IMR-90 (cell line): ENCODE results near the gene TM4SF1. TPM values are rescaled to one million over a fixed set of nuclear protein-coding genes. Genes with fewer than 3 reads are reported as not detected.

Experiments used
- ATAC-seq: fragments of 200-7000 bp; cut with Tn5 transposase; 2 replicates; pipeline ENCODE4 v1.9.1; 2020; ENCODE audit warnings: low read depth, mild to moderate bottlenecking, moderate library complexity
- BruUV-seq: library from RNA; stranded (reverse); fragments of 400-500 nt; replicated peaks from 2 replicates; lab custom pipeline; 2021; lab: Mats Ljungman, UMichigan
- CTCF ChIA-PET: fragments of 300-600 bp; formaldehyde crosslinking; extraction: SDS; loops from one replicate; lab custom pipeline; 2021; ENCODE audit warnings: antibody characterized with exemption; lab: Yijun Ruan, JAX
- POLR2A ChIA-PET: fragments of 300-600 bp; sonication (Branson Sonifier 250); formaldehyde crosslinking; loops from one replicate; lab custom pipeline; 2022; ENCODE audit warnings: antibody characterized with exemption; ENCODE audit not compliant: unreplicated experiment; lab: Charles Lee
- DNase-seq: peaks from one replicate; pipeline ENCODE4 v3.0.0; 2013
- H2AFZ ChIP-seq: replicated peaks from 2 replicates; pipeline ENCODE3; 2013; ENCODE audit warnings: low read length, mild to moderate bottlenecking; ENCODE audit not compliant: poor library complexity
- H2AK5ac ChIP-seq: 2 replicates; pipeline ENCODE4 v1.6.1; 2013; ENCODE audit warnings: low read depth, low read length, inconsistent platforms
- H2AK9ac ChIP-seq: replicated peaks from 2 replicates; pipeline ENCODE3; 2013; ENCODE audit warnings: mild to moderate bottlenecking, low read depth, low read length, moderate library complexity; ENCODE audit not compliant: poor library complexity
- H2BK120ac ChIP-seq: 2 replicates; pipeline ENCODE4 v1.6.1; 2013; ENCODE audit warnings: low read depth, low read length, inconsistent platforms
- H2BK15ac ChIP-seq: 3 replicates; pipeline ENCODE4 v1.6.1; 2013; ENCODE audit warnings: low read depth, low read length, inconsistent platforms
- H2BK20ac ChIP-seq: 2 replicates; pipeline ENCODE4 v1.6.1; 2013; ENCODE audit warnings: low read depth, mild to moderate bottlenecking, inconsistent platforms, low read length, moderate library complexity
- H2BK5ac ChIP-seq: 2 replicates; pipeline ENCODE4 v1.6.1; 2013; ENCODE audit warnings: mild to moderate bottlenecking, low read depth, low read length, inconsistent platforms; ENCODE audit not compliant: poor library complexity, severe bottlenecking
- H3K14ac ChIP-seq: replicated peaks from 2 replicates; pipeline ENCODE4 v1.6.1; 2013; ENCODE audit warnings: low read depth, low read length, inconsistent platforms
- H3K18ac ChIP-seq: 2 replicates; pipeline ENCODE4 v1.6.1; 2013; ENCODE audit warnings: low read depth, low read length, control low read depth
- H3K23ac ChIP-seq: 2 replicates; pipeline ENCODE4 v1.6.1; 2013; ENCODE audit warnings: low read depth, low read length, inconsistent platforms
- H3K27ac ChIP-seq: 2 replicates; pipeline ENCODE4 v1.5.1; 2013; ENCODE audit warnings: mild to moderate bottlenecking, control low read depth, low read length; ENCODE audit not compliant: insufficient read depth
- H3K27me3 ChIP-seq: 2 replicates; pipeline ENCODE4 v1.6.1; 2013; ENCODE audit warnings: low read length; ENCODE audit not compliant: control insufficient read depth, insufficient read depth
- H3K36me3 ChIP-seq: 2 replicates; pipeline ENCODE4 v1.6.1; 2013; ENCODE audit warnings: low read length, mixed read lengths; ENCODE audit not compliant: control insufficient read depth, insufficient read depth
- H3K4ac ChIP-seq: 2 replicates; pipeline ENCODE4 v1.6.1; 2013; ENCODE audit warnings: low read depth, low read length, inconsistent platforms
- H3K4me1 ChIP-seq: 2 replicates; pipeline ENCODE4 v1.6.1; 2013; ENCODE audit warnings: low read length, mixed read lengths; ENCODE audit not compliant: control insufficient read depth, insufficient read depth
- H3K4me2 ChIP-seq: 2 replicates; pipeline ENCODE4 v1.6.1; 2013; ENCODE audit warnings: low read depth, mild to moderate bottlenecking, control low read depth, low read length, moderate library complexity
- H3K4me3 ChIP-seq: 2 replicates; pipeline ENCODE4 v1.5.1; 2013; ENCODE audit warnings: low read depth, mild to moderate bottlenecking, control low read depth, low read length, moderate library complexity; ENCODE audit not compliant: insufficient read depth
- H3K56ac ChIP-seq: 2 replicates; pipeline ENCODE4 v1.6.1; 2013; ENCODE audit warnings: low read length, inconsistent platforms; ENCODE audit not compliant: insufficient read depth; ENCODE audit errors: extremely low read depth
- H3K79me1 ChIP-seq, 2 experiments: 2 replicates each; pipeline ENCODE4 v1.6.1; 2013; ENCODE audit warnings: low read length in 2 of 2, inconsistent platforms in 1 of 2, low read depth in 1 of 2
- H3K9ac ChIP-seq: 2 replicates; pipeline ENCODE4 v1.6.1; 2013; ENCODE audit warnings: low read depth, low read length, control low read depth
- H3K9me1 ChIP-seq: 2 replicates; pipeline ENCODE4 v1.6.1; 2013; ENCODE audit warnings: low read length, inconsistent platforms; ENCODE audit not compliant: insufficient read depth
- H3K9me3 ChIP-seq: 2 replicates; pipeline ENCODE4 v1.6.1; 2013; ENCODE audit warnings: low read length; ENCODE audit not compliant: control insufficient read depth, insufficient read depth
- H4K20me1 ChIP-seq: 2 replicates; pipeline ENCODE4 v1.6.1; 2013; ENCODE audit warnings: low read length, inconsistent platforms; ENCODE audit not compliant: insufficient read depth
- H4K5ac ChIP-seq: 2 replicates; pipeline ENCODE4 v1.6.1; 2013; ENCODE audit warnings: mild to moderate bottlenecking, low read depth, low read length, control low read depth
- H4K8ac ChIP-seq, 2 experiments: 2 replicates each; pipeline ENCODE4 v1.6.1; 2013; ENCODE audit warnings: low read depth in 2 of 2, low read length in 2 of 2, control low read depth in 1 of 2, inconsistent platforms in 1 of 2
- H4K91ac ChIP-seq: 2 replicates; pipeline ENCODE4 v1.6.1; 2013; ENCODE audit warnings: low read depth, low read length, inconsistent platforms; ENCODE audit not compliant: insufficient read depth
- BHLHE40 ChIP-seq: fragments of 150-350 bp; IDR thresholded peaks from 2 replicates; pipeline ENCODE4 v1.6.1; 2016; ENCODE audit warnings: mild to moderate bottlenecking, low read depth, low read length
- CEBPB ChIP-seq: IDR thresholded peaks from 2 replicates; pipeline ENCODE4 v1.6.1; 2012; ENCODE audit warnings: low read depth, low read length, improper control_type of control experiment
- CHD1 ChIP-seq: IDR thresholded peaks from 2 replicates; pipeline ENCODE4 v1.6.1; 2012; ENCODE audit warnings: low read depth, low read length, improper control_type of control experiment
- CTCF ChIP-seq: conservative IDR thresholded peaks from 2 replicates; pipeline ENCODE4 v1.5.1; 2012; ENCODE audit warnings: mild to moderate bottlenecking, low read depth, low read length, improper control_type of control experiment
- ELK1 ChIP-seq: fragments of 150-350 bp; IDR thresholded peaks from 2 replicates; pipeline ENCODE4 v1.6.1; 2016; ENCODE audit warnings: low read depth, mild to moderate bottlenecking, low read length, moderate library complexity, borderline replicate concordance
- FOS ChIP-seq: fragments of 150-350 bp; IDR thresholded peaks from 2 replicates; pipeline ENCODE4 v1.6.1; 2016; ENCODE audit warnings: low read depth, low read length
- MAFK ChIP-seq: IDR thresholded peaks from 2 replicates; pipeline ENCODE4 v1.6.1; 2012; ENCODE audit warnings: low read depth, low read length, improper control_type of control experiment
- MAZ ChIP-seq: IDR thresholded peaks from 2 replicates; pipeline ENCODE4 v1.6.1; 2012; ENCODE audit warnings: low read depth, mild to moderate bottlenecking, low read length, improper control_type of control experiment, moderate library complexity, borderline replicate concordance
- MXI1 ChIP-seq: IDR thresholded peaks from 2 replicates; pipeline ENCODE4 v1.6.1; 2012; ENCODE audit warnings: low read depth, mild to moderate bottlenecking, low read length, moderate library complexity, borderline replicate concordance
- NFE2L2 ChIP-seq: fragments of 150-350 bp; IDR thresholded peaks from 2 replicates; pipeline ENCODE4 v1.6.1; 2016; ENCODE audit warnings: low read depth, mild to moderate bottlenecking, low read length
- POLR2A ChIP-seq: IDR thresholded peaks from 2 replicates; pipeline ENCODE4 v1.6.1; 2012; ENCODE audit warnings: mild to moderate bottlenecking, low read depth, low read length
- RAD21 ChIP-seq: IDR thresholded peaks from 2 replicates; pipeline ENCODE4 v1.6.1; 2012; ENCODE audit warnings: low read length, improper control_type of control experiment
- RCOR1 ChIP-seq: IDR thresholded peaks from 2 replicates; pipeline ENCODE4 v1.6.1; 2012; ENCODE audit warnings: mild to moderate bottlenecking, low read length, improper control_type of control experiment; ENCODE audit not compliant: insufficient replicate concordance
- RFX5 ChIP-seq: IDR thresholded peaks from 2 replicates; pipeline ENCODE4 v1.8.0; 2012; ENCODE audit warnings: low read depth, mild to moderate bottlenecking, low read length, moderate library complexity
- SMC3 ChIP-seq: fragments of 150-350 bp; IDR thresholded peaks from 2 replicates; pipeline ENCODE4 v1.6.1; 2016; ENCODE audit warnings: low read depth, mild to moderate bottlenecking, antibody characterized with exemption, low read length, moderate library complexity
- USF2 ChIP-seq: fragments of 150-350 bp; IDR thresholded peaks from 2 replicates; pipeline ENCODE4 v1.6.1; 2017; ENCODE audit warnings: mild to moderate bottlenecking, antibody characterized with exemption, low read length, low read depth
- WGBS, 2 experiments: methylation state at CpG; one replicate each; pipeline versions ENCODE4 v1.1.5 to v1.1.7; 2013; ENCODE audit warnings: missing lambda C conversion rate in 2 of 2; ENCODE audit not compliant: insufficient read length in 1 of 2; ENCODE audit errors: extremely low coverage in 2 of 2; 5-methylcytosine and 5-hydroxymethylcytosine counted together
- dilution Hi-C: fragments of 300-500 bp; cut with HindIII; formaldehyde crosslinking; loops from one replicate; pipeline ENCODE4 v1.14.3; 2018; ENCODE audit warnings: low sequenced_read_pairs; ENCODE audit not compliant: unreplicated experiment
- in situ Hi-C: fragments of 300-500 bp; cut with MboI; formaldehyde crosslinking; loops from 3 replicates; pipeline ENCODE4 v1.14.3; 2019; ENCODE audit warnings: low sequenced_read_pairs, inconsistent platforms, mixed read lengths
- intact Hi-C: fragments of 100-400 bp; cut with micrococcal nuclease; formaldehyde crosslinking; loops from 2 replicates; pipeline ENCODE4 v1.10.0; 2022
- polyA plus RNA-seq, 3 experiments: library from polyadenylated mRNA; depleted of rRNA; stranded (reverse); fragments of >200 nt; gene quantifications; 2 replicates each; pipeline ENCODE4 v1.2.3, GENCODE V29; 2012; ENCODE audit warnings: low replicate concordance in 1 of 3
- total RNA-seq: library from RNA; depleted of rRNA; stranded (reverse); fragments of >200 nt; gene quantifications from 2 replicates; pipeline ENCODE4 v1.2.3, GENCODE V29; 2012

The TM4SF1 gene
- total and polyA plus RNA-seq, 2 of the 4 experiments (the other 2 are of a cell fraction), result 232 to 302 TPM

GRCh38 chr3:149391960-149392359 is 14.5 kb upstream of the TM4SF1 start:
- Histone ChIP-seq H3K9me1 (peaks cover 20% of the 10 kb centered on the region), H4K20me1 (no peaks in the 10 kb centered on the region), H2AK5ac (no peak overlapping the region), H3K14ac (no peak overlapping the region), H3K56ac (no peak overlapping the region), H2BK20ac (peak overlapping the region; percentile 40; the same call in 1 of the 2 replicates), H3K9ac (no peak overlapping the region), H2BK15ac (no peak overlapping the region), H2AFZ (no peak overlapping the region), H3K4me3 (no peak overlapping the region), H3K23ac (no peak overlapping the region), H3K79me1 (peaks cover 0 to 14% of the 10 kb centered on the region in 2 experiments; a peak in 2 of 4 replicates), H4K8ac (no peak overlapping the region), H3K4me2 (no peak overlapping the region), H3K36me3 (no peaks in the 10 kb centered on the region), H2AK9ac (no peak overlapping the region), H3K27me3 (no peaks in the 10 kb centered on the region), H3K4me1 (peaks cover 24% of the 10 kb centered on the region), H4K5ac (no peak overlapping the region), H4K91ac (no peak overlapping the region), H3K27ac (no peak overlapping the region), H3K4ac (peak overlapping the region; percentile 32; the same call in 1 of the 2 replicates), H2BK5ac (no peak overlapping the region), H3K18ac (no peak overlapping the region), H2BK120ac (peak overlapping the region; percentile 56; the same call in 1 of the 2 replicates), H3K9me3 (no peaks in the 10 kb centered on the region)
- in situ Hi-C loops (no loop called here), dilution Hi-C loops (no loop called here), intact Hi-C loops (loop anchor here (5.0 kb wide), 1 partner anchor 435 kb away; no protein-coding TSS in a partner anchor)
- 33% methylated on average over 2 of the region's 5 CpGs; no CpG with 5 or more reads in 1 of the 2 experiments for WGBS, 2 experiments
- CTCF ChIA-PET, result interaction anchor here (0.9 kb wide), 1 partner anchor 88 kb away, joined by 3 read pairs; no protein-coding TSS in a partner anchor
- TF ChIP-seq RFX5 (no peak), MAZ (no peak), CTCF (no peak), MAFK (no peak), RCOR1 (no peak), ELK1 (no peak), POLR2A (no peak), CHD1 (no peak), RAD21 (no peak), CEBPB (no peak), BHLHE40 (no peak), USF2 (no peak), SMC3 (no peak), FOS (no peak), NFE2L2 (no peak), MXI1 (no peak)
- ATAC-seq (no peak), DNase-seq (no peak)
- POLR2A ChIA-PET, result no interaction called here
- BruUV-seq, result no TSS peak
